ENCODE results near the gene ALPG.
"Not testable (repeated sequence)": the region's sequence is repeated elsewhere in the genome, so short reads cannot be mapped to it uniquely, and the experiment has no call there.

Gene ALPG

DNA sequence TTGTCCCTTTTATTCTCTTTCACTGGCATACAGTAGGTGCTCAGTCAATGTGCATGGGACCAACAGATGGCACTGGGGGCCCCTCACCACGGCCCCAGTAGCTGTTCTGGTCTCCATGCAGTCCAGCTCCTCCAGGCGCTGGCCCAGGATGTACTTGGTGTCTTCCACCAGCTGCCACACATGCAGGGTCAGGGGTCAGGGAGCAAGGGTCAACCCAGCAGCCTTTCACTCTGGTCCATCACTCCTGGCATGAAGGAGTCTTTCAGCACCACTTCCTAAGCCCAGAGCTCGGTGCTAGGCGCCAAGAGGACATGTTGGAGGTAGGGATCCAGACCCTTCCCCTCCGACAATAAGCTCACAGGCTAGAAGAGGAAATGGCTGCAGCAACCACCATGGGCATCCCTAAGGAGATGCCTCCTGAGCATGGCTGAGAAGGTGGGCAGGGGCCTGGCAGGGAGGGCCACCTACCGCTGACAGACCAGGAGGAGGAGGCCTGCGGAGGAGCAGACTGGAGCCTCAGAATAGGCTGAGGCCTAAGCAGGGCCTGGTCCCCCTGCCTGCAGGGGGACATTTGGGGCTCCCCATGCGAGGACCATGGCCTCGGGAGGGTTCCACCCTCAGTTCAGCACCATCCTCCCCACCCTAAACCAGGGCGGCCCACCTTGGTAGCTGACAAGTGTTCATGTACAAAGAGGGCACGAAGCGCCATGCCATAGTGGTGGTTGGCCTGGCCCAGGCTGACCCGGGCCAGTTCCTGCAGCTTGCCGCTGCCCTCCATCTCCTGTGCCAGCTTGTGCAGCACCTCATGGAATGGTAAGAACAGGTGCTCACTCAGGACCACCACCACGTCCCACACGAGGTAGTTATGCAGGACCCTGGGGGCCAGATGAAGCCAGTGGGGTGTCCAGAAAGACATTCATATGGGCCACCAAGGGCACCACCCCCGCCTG lies 10.2 kb downstream of the ALPG start:
- Histone ChIP-seq H3K4me3 (no peak overlapping the region), H3K27ac (no peak overlapping the region)

- Histone ChIP-seq H3K27ac (no peak overlapping the region), H3K4me3 (no peak overlapping the region)
These were observed 10.8 kb downstream of the ALPG start for GRCh38 chr2:232417489-232417888.

DNA sequence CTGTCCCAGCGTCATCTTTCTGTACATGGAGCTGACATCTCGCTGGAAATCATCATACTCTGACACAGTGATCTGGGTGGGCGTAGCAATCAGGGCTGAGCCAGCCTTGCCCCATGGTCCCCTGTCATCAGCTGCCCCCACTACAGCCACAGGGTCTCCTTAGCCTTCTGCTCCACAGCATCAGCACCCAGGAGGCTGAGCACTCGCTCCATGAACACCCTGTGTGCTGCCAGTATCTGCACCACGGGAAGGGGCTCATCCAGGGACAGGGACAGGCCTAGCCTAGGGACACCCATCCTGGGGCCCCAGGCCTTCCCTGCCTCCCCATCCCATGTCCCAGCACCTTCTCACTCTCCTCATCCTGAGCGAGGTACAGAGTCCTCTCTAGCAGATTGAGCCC lies 11.4 kb downstream of the ALPG start:
- Histone ChIP-seq H3K27ac (no peak overlapping the region), H3K4me3 (no peak overlapping the region)

GRCh38 chr2:232418466-232419244 lies 12.0 kb downstream of the ALPG start:
- H3K27ac ChIP-seq: no peak overlapping the region
- H3K4me3 ChIP-seq: peak overlapping the region in 3 of 7 experiments; percentile 9 to 17 (median 15)

DNA sequence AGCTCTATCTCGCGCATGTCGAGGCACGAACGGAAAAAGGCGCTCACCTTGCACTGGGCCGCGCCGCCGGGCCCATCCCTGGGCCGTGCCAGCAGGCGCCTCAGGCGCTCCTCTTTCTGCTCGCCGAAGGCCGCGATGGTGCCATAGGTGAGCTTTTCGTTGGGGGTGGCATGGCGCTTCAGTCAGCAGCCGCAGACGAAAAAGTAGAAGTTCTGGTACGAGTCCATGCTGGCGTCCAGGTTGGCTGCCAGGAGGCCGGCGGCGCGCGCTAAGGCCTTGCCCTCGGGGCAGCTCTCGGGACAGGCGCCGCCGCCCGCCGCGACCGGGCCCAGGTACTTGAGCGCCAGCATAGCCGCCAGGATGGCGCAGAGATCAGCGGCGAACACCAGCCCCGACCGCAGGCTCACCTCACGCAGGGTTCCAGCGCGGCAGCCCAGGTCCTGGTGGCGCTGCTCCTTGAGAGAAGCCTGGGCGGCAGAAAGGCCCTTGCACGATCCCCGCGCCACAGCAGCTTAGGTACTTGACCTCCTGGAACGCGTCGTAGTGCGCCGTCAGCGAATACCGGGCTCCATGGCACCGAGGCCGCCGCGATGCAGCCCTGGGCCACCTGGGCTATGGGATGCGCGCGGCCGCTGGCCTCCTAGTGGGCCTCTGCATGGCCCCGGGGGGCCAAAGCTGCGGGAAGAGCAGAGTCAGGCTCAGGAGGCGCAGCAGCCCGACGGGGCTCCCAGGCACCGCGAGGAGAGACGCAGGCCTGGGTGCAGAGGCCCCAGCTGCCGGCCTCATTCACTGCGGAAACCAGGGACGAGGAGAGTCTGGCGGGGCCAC lies 12.8 kb downstream of the ALPG start:
- H3K4me3 ChIP-seq: peak overlapping the region in 3 of 7 experiments; percentile 9 to 17 (median 15)
- no peak overlapping the region for H3K27ac ChIP-seq

GRCh38 chr2:232420073-232420454 lies 13.4 kb downstream of the ALPG start:
- no peak overlapping the region for H3K4me3 ChIP-seq
- no peak overlapping the region for H3K27ac ChIP-seq

- no peak overlapping the region for H3K27ac ChIP-seq
- H3K4me3 ChIP-seq: peak overlapping the region in 3 of 7 experiments; percentile 2 to 26 (median 24)
These were observed 14.0 kb downstream of the ALPG start for GRCh38 chr2:232420463-232421188.

GRCh38 chr2:232421189-232421785 lies 14.6 kb downstream of the ALPG start:
- H3K27ac ChIP-seq: no peak overlapping the region
- peak overlapping the region in 2 of 7 experiments; percentile 24 to 26 for H3K4me3 ChIP-seq

DNA sequence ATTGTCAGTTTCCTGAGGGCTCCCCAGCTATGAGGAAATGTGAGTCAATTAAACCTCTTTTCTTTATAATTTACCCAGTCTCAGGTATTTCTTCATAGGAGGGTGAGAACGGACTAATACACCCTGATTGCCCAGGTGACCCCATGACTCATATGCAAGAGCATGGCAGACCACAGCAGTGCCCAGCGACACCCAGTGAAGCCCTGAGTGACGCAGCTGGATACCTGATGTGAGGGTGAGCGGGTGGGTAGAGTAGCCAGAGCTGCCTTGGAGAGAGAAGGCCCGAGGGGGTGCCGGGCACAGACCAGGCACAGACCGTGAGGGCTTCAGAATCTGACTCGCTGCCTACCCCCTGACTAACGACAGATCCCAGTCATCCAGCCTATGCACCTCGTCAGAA lies 15.4 kb downstream of the ALPG start:
- Histone ChIP-seq H3K27ac (no peak overlapping the region), H3K4me3 (no peak overlapping the region)

DNA sequence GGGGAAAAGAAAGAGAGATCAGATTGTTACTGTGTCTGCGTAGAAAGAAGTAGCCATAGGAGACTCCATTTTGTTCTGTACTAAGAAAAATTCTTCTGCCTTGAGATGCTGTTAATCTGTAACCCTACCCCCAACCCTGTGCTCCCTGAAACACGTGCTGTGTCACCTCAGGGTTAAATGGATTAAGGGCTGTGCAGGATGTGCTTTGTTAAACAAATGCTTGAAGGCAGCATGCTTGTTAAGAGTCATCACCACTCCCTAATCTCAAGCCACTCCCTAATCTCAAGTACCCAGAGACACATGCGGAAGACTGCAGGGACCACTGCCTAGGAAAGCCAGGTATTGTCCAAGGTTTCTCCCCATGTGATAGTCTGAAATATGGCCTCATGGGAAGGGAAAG lies 16.4 kb downstream of the ALPG start:
- H3K4me3 ChIP-seq, H3K27ac ChIP-seq: not testable (repeated sequence)

- H3K27ac ChIP-seq, H3K4me3 ChIP-seq: not testable (repeated sequence)
These were observed 16.8 kb downstream of the ALPG start for GRCh38 chr2:232423407-232423806.

- no peak overlapping the region for H3K4me3 ChIP-seq
- no peak overlapping the region for H3K27ac ChIP-seq
These were observed 25.3 kb downstream of the ALPG start for GRCh38 chr2:232431705-232432590.

DNA sequence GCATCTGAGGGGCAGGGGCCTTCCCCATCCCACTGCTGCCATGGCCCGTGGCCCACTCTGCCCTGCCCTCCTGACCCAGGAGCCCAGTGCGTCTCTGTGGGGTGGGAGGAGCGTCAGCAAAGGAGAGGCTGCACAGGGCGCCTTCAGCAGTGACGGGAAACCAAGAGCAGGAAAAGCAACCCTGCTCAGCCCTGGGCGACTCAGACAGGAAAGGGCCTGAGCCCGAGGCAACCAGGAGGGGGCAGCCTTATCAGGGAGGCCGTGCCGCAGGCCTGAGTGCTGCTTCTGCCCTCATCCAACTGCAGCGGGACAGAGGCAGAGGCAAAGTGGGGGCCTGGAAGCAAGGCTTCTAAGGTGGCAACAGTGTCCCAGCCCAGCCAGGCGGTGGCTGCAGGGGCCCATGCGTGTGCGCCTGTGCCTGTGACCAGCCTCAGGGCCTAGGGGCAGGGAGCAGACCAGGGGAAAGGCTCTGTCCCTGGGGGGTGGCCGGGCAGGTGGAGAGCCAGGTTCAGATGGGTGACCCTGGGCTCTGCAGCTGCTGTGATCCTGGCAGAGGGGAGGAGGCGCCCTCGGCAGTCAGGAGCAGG lies 26.0 kb downstream of the ALPG start:
- H3K27ac ChIP-seq: no peak overlapping the region
- H3K4me3 ChIP-seq: no peak overlapping the region

- H3K27ac ChIP-seq, H3K4me3 ChIP-seq: not testable (repeated sequence)
These were observed 27.0 kb downstream of the ALPG start for GRCh38 chr2:232433622-232434021.

GRCh38 chr2:232434091-232434490 lies 27.4 kb downstream of the ALPG start:
- no peak overlapping the region for H3K4me3 ChIP-seq
- no peak overlapping the region for H3K27ac ChIP-seq

DNA sequence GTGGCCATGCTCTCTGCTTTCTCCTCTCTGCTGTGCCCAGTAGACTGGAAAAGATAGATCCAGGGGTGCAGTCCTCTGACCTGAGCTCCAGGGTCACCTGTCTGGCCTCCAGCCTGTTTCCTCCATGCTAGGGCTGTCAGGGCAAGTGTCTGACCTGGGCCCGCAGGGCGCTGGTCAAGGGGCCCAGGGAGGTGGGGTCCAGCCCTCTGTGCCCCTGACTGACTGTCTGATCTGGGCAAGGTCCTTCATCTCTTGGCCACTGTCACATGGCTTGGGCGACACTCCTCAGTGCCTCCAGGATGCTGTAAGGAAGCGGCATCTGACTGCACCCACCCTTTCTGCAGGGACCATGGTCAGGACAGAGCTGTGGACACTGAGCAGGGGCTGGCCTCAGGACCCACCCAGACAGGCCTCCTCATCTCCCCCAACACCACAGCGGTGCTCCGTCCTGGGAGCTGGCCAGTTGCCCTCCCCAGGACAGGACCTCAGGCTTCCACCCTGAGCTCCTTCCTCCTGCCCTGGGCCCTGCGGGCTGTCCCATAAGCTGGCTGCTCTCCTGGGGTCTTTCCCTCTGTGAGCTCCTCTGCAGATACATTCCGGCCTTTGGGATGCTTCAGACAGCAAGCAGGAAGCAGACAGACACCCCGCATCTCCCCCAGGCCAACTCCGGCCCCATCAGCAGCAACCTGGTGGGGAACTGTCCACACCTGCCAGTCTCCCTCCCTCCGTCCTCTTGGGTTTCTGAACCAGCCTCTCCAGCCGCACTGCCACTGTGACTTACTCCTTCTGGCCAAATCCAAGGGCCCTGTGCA lies 28.1 kb downstream of the ALPG start:
- H3K4me3 ChIP-seq: no peak overlapping the region
- no peak overlapping the region for H3K27ac ChIP-seq

DNA sequence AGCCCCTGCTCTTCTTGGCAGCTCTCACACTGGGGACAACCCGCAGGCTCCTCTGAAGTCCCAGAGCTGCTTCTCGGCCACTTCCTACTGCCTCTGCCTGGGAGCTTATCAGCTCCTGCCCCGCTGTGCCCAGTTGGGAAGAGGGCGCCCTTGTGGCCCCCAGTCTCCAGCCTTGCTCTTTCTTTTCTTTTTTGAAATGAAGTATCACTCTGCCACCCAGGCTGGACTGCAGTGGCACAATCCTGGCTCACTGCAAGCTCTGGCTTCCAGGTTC lies 28.7 kb downstream of the ALPG start:
- no peak overlapping the region for H3K4me3 ChIP-seq

More for the DNA sequence above, 28.7 kb downstream of the ALPG start:
- H3K27ac ChIP-seq: no peak overlapping the region

All from skin epidermis (tissue), 12 donors.